HG02798 (cell line): ENCODE measurements around the gene PRCD.
A peak's percentile ranks its signal among the peaks of the same experiment; 100 is the strongest.
"Not testable (repeated sequence)": the region's sequence is repeated elsewhere in the genome, so short reads cannot be mapped to it uniquely, and the experiment has no call there.

Source experiments
- ATAC-seq: cut with Tn5 transposase; IDR thresholded peaks from one replicate; pipeline ENCODE4 v1.9.1; 2021; ENCODE audit warnings: mild to moderate bottlenecking; ENCODE audit not compliant: unreplicated experiment, poor library complexity

The PRCD gene

DNA sequence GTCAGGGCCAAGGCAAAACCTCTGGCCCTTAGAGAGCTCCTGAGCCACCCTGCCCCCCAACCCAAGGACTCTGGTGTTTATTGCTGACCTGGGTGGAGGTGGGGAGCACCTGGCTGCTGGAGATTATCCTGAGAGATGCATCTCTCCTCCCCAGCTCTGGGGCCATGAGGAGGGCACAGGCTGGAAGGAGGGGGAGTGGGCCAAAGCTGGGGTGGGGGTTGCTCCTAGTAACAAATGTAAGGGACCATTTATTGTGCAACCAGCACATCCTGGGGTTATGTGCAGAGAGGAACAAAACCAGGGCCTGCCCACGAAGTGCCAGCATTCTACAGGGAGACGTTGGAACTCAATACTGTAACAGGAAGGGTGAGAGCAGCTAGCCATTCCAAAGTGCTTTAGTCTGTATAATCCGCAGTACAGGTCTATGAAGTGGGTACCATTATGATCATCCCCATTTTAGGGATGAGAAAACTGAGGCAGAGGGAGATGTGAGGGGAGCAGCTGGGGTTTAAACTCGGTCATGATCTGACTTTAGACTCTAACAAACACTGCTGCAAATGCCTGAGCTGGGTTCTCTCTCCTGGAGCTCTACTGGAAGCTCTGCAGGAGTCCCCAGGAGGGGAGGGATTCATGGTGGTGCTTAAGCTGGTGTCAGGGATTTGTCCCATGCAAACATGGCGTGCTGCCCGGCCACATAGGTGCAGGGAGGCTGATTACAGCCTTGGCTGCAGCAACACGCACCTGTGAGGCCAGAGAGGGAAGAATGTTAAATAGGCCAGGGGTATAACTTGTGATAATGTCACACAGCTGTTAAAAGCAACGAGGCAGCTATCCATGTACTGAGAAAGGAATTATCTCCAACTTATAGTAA lies 37.3 kb upstream of the PRCD start:
- ATAC-seq, result no peak

DNA sequence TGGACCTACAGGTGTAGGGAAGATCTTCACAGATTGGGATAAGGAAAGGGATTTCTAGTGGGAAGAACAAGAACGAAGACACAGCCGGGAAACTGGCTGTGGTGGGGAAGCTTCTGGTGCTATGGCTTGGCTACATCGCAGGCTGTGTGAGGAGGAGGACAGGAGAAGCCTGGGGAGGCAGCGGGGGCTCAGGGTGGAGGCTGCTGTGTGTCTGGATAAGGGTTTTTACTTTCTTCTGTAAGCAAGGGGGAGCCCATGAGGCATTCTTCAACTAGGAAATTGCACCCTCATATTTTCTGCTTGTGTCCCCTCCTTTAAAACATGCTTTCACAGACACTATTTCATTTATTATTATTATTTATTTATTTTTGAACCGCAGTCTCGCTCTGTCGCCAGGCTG lies 35.7 kb upstream of the PRCD start:
- ATAC-seq, result no peak

- peak; percentile 67 for ATAC-seq
Observed at GRCh38 chr17:76506408-76507345, 33.2 kb upstream of the PRCD start.

GRCh38 chr17:76508472-76509063 lies 31.3 kb upstream of the PRCD start:
- ATAC-seq, result not testable (repeated sequence)

DNA sequence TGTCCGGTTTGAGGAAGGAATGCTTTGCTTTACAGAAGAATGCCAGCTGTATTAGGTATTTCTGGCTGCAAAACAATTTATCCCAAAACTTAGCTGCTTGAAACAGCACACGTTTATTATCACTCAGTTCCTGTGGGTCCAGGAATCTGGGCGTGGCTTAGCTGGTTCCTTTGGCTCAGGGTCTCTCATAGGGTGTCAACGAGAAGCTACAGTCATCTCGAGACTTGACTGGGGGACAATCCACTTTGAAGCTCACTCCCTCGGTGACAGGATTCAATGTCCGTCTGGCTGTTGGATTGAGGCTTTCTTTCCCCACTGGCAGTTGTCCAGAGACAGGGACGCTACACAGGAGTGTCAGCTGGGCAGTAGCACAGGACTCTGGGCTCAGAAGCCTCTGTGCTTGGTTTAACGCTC lies 29.0 kb upstream of the PRCD start:
- no peak for ATAC-seq

GRCh38 chr17:76511668-76512365 lies 28.0 kb upstream of the PRCD start:
- no peak for ATAC-seq

- no peak for ATAC-seq
Observed at GRCh38 chr17:76512366-76513305, 27.2 kb upstream of the PRCD start.

- no peak for ATAC-seq
Observed at GRCh38 chr17:76513306-76513692, 26.5 kb upstream of the PRCD start.

DNA sequence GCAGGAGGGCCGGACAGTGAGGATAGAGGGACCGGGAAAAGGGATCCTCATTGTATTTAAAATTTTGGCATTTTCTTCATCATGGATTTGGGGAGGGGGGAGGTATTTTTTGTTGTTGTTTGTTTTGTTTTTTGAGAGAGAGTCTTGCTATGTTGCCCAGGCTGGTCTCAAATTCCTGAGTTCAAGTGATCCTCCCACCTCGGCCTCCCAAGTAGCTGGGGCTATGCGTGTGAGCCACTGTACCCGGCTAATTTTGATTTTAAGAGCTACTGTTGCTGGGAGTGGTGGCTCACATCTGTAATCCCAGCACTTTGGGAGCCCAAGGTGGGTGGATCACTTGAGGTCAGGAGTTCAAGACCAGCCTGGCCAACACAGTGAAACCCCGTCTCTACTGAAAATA lies 25.5 kb upstream of the PRCD start:
- ATAC-seq, result not testable (repeated sequence)

DNA sequence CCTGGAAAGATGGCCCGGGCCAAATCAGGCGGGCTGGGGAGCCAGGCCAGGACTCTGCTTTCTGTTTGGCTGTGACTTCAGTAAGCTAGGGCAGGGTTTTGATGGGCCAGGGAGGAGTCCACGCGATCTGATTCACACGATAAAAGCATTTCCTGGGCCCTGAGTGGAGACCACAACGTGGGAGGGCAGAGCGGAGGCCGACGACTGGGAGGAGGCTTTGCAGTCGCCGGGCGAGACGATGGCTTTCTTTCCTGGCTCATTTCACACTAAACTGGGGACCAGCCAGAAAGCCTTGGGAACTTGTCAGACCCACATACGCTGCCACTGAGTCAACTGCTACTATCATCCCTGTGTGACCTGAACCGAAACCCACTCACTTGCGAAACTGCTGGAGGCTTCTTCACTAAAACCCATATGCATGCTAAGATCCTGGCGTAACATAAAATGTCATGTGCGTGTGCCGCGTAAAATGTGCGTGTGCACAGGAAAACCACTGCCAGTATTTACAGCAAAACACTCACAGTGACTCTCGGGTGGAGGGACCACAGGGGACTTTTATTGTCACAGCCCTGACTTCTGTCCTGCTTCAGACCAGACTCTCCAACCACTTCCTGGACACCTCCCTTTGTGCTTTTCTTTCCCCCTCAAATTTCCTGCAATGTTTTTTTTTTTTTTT lies 24.4 kb upstream of the PRCD start:
- ATAC-seq, result peak; percentile 54

DNA sequence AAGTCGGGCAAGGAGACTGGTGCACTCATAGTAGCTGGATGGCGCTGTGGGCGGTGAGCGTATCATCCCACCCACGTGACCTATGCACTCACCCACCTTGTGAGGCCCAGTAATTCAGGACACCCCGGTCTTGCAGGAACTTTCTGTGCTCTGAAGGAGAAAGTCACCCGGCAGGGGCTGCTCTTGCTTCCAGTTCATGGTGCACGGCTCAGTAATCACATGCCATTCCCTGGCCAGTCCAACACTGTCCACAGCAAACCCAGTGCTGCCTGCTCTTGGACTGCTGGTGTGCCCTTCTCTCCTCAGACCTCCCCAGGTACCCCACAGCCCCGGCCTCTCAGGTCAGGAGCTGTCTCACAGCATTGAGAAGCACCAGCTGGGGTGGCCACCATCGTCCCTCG lies 22.2 kb upstream of the PRCD start:
- no peak for ATAC-seq

DNA sequence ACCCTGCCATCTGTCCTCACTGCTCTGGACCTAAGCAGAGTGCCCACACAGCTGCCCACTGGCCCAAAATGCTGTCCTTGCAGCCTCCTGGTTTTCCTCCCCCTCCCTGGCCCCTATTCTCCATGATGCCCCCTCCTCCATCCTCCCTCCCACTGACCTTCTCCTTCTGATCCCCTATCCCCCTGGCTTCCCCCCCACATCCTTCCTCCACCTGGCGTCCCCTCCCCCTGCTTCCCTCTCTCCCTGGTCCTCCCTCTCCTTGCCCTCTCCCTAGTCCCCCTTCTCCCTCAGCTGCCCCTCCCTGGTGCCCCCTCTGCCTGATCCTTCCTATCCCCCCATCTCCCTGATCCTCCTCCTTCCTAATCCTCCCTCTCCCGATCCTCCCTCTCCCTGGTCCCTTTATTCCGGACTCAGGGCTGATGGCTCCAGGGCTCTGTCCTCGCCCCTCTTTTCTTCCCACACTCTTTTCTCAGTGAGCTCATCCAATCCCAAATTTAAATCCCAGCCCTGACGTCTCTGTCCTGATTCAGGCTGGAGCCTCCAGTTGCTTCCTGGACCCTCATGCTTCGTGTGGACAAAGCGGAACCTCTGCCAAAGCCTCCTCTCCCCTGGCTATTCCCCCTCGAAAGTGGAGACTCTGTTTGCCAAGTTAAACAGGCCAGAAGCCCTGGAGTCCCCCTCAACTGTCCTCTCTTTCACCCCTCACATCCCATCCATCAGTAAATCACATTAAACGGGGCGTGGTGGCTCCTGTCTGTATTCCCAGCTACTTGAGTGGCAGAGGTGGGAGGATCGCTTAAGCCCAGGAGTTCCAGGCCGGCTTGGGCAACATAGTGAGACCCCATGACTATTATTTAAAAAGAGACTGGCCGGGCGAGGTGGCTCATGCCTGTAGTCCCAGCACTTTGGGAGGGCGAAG lies 20.5 kb upstream of the PRCD start:
- ATAC-seq, result no peak

DNA sequence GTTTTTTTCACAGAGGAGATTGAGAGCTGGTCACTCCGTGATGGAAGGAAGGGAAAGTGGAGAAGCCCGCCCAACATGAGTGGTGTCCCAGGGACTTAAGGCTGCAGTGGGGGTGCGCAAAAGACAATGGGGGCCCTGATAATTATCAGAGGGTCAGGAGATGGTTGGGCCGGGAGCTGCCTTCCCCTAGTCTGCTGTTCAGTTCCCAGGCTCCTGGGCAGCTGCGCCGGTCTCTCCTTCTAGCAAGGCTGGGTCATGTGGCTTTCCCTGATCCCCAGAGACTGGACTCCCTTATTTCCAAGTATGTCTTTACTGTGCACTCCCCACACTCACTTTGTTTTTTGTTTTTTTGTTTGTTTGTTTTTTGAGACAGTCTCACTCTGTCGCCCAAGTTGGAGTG lies 18.6 kb upstream of the PRCD start:
- ATAC-seq, result no peak

GRCh38 chr17:76521683-76522082 lies 18.2 kb upstream of the PRCD start:
- not testable (repeated sequence) for ATAC-seq

DNA sequence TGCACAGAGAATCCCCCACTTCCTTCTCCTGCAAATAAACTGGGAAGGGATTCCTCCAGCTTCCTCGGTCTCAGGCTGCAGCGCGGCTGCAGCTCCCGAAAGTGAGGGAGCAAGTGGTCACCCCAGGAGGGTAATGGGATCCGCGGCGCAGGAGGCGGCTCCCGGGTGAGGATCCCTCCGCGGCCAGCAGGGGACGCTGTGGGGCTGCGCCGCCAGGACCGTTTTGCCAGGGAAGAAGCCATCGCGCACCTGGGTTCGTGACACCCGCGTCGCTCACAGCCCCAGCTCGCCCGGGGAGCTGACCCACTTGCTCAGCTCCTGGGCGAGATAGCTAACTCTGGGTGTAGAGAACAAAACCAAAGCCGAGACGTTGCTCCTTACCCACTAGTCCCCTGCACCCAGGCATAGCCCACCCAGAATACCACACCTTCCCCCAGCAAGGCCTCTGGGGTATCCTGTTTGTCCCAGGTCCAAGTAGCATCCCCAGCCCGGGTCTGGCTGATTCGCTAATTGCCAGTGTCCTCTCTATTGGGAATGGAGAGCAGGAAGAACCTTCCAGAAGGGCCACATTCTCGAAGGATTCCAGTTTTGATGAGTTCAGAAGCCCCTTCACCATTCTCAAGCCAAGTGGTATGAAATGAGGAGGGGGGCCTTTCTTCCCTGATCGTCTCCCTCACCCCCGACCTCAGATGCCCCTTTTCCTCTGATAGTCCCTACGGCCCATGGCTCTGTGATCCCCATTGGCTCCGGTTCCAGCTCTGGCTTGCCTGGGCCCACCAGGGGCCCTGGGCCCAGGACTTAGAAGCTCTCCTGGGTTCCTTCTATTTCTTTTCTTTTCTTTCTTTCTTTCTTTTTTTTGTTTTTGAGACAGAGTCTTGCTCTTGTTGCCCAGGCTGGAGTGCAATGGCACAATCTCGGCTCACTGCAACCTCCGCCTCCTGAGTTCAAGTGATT lies 16.5 kb upstream of the PRCD start:
- peak; percentile 50 for ATAC-seq
